DOHH2 (cell line): Measurements from ENCODE around the gene SNX30.

Source experiments
- EZH2phosphoT487 ChIP-seq: fragments of 200-600 bp; sonication (generic); IDR thresholded peaks from 2 replicates; pipeline ENCODE4 v1.6.1; 2017; ENCODE audit warnings: borderline replicate concordance, mild to moderate bottlenecking, antibody characterized with exemption, low read length, moderate library complexity, mixed read lengths
- TF ChIP-seq, protein P1 (sequence below): fragments of 200-600 bp; sonication (generic); IDR thresholded peaks from one replicate; pipeline ENCODE4 v1.5.1; 2014; ENCODE audit warnings: antibody characterized with exemption, mild to moderate bottlenecking, low read depth, low read length; ENCODE audit not compliant: poor library complexity, severe bottlenecking

DNA sequence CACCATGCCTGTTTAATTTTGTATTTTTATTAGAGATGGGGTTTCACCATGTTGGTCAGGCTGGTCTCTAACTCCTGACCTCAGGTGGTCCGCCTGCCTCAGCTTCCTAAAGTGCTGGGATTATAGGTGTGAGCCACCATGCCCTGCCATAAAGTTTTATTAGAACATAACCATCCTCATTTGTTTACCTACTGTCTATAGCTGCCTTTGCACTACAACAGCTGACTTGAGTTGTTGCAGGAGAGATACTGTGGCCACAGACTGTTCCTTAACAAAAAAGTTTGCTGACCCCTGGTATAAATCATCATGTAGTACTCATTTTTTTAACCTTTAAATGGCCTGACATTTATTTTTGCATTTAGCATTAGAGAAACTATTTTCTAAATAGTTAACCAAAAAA is 31.7 kb downstream of the SNX30 start:
- TF ChIP-seq, protein P1, sequence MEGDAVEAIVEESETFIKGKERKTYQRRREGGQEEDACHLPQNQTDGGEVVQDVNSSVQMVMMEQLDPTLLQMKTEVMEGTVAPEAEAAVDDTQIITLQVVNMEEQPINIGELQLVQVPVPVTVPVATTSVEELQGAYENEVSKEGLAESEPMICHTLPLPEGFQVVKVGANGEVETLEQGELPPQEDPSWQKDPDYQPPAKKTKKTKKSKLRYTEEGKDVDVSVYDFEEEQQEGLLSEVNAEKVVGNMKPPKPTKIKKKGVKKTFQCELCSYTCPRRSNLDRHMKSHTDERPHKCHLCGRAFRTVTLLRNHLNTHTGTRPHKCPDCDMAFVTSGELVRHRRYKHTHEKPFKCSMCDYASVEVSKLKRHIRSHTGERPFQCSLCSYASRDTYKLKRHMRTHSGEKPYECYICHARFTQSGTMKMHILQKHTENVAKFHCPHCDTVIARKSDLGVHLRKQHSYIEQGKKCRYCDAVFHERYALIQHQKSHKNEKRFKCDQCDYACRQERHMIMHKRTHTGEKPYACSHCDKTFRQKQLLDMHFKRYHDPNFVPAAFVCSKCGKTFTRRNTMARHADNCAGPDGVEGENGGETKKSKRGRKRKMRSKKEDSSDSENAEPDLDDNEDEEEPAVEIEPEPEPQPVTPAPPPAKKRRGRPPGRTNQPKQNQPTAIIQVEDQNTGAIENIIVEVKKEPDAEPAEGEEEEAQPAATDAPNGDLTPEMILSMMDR = no peak
- no peak for TF ChIP-seq EZH2phosphoT487
